GM21526 (cell line): Measurements from ENCODE around the gene C22orf31.
"Not testable (repeated sequence)": the region's sequence is repeated elsewhere in the genome, so short reads cannot be mapped to it uniquely, and the experiment has no call there.

ENCODE experiments used
- ATAC-seq: cut with Tn5 transposase; IDR thresholded peaks from one replicate; pipeline ENCODE4 v1.9.1; 2021; ENCODE audit warnings: moderate library complexity; ENCODE audit not compliant: unreplicated experiment, low FRiP score

The C22orf31 gene

GRCh38 chr22:29060251-29060869 is 1.3 kb downstream of the C22orf31 start:
- ATAC-seq: no peak

DNA sequence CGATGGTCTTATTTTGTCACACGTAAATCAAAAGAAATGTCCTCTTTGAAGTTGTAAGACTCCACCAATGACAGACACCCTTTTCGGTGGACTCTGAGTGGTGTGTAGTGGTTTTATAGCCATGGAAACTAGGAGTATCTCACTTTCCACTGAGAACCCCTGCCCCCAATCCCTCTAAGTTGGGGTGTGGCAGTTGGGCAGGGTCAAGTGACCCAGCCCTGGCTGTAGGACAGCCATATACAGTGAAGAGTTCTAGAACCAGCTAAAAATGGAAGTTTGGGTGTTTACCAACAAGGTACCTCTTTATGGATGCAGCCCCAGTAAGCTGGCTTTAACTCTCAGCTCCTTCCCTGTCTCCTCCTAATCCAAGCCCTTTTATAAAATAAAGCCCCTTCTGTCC is 5.2 kb downstream of the C22orf31 start:
- ATAC-seq: no peak

DNA sequence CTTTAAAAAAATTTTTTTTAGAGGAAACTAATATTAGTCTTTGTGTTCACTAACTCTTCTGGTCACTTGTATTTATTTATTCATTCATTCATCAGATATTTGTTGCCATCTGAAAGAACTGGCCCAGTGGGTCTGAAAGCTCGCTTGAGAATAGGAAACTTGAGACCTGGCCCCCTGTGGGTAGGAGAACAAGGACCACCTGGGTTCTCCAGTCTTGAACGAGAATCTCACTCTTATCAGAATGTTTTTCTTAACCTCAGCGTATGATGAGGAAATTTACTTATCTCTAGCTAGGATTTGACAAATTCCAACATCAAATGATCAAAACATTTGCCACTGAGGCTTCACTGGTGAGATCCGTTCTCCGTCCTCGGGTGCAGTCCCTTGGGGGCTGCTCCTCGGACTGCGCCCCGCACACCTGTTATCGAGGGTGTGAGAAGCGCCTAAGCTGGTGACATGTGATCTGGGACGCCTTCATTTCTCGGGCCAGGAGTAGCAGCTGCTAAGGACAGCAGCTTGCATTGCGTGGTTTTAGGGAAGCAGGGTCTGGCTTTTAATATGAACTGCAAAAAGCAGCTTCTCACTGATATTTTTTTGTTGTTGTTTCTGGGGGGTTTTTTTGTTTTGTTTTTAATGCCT is 6.3 kb downstream of the C22orf31 start:
- ATAC-seq: no peak

DNA sequence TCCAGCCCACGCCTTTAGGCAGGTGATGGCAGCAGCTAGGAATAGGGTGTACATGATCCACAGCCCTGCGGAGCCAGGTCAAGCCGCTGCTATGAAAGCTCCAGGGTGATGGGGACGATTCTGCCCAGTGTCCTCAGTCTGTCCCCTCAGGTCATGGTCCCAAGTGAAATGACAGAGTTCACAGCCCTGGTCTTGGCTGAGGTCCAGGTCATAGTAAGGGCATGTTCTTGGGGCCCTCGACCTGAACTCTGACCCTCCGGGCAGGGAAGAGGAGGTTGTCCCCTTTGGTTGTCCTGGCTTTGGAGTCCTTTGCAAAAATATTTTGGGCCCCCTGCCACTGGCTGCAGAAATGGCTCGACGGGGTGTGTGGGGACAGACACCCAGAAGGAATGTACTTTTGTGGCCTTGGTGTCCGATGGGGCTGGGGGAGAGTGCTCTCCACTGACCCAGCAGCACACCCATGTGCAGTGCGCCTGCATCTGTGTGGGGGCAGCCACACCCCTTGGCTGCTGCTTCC is 7.3 kb downstream of the C22orf31 start:
- no peak for ATAC-seq

DNA sequence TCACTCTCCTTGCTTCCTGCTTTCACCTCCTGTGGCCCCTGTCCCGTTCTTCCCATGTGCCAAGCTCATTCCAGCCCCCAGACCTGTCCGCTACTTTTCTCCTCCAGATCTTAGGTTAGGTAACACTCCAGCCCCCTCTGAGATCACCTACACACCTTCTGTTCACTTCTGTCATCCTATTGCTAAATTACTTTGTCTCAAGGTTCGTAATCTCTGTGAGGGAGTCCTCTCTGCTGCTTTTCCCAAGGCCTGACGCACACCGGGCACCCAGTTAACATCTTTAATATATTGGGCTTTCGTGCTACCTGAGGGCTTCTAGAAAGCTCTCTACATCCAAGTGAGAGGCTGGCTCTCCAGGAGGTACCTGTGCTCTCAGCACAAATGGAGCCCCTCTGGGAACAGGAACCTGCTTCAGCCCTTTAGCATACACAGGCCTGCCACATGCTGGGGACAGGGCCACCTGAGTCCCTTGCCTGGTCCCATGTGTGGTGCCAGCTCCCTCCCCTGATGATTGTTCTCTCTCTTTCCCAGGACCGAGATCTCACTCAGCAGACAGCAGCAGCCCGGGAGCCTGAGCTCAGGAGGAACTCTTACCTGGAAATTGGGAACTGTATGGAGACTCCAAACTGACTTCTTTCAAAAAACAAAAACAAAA is 8.5 kb downstream of the C22orf31 start:
- ATAC-seq: no peak

GRCh38 chr22:29050457-29050856 is 11.2 kb downstream of the C22orf31 start:
- no peak for ATAC-seq

DNA sequence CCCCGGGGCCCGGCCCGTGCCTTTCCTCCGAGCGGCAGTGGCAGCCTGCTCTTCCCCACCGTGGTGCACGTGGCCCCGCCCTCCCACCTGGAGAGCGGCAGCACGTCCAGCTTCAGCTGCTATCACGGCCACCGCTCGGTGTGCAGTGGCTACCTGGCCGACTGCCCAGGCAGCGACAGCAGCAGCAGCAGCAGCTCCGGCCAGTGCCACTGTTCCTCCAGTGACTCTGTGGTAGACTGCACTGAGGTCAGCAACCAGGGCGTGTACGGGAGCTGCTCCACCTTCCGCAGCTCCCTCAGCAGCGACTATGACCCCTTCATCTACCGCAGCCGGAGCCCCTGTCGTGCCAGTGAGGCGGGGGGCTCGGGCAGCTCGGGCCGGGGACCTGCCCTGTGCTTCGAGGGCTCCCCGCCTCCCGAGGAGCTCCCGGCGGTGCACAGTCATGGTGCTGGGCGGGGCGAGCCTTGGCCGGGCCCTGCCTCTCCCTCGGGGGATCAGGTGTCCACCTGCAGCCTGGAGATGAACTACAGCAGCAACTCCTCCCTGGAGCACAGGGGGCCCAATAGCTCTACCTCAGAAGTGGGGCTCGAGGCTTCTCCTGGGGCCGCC is 11.9 kb downstream of the C22orf31 start:
- no peak for ATAC-seq

GRCh38 chr22:29048822-29049654 is 12.6 kb downstream of the C22orf31 start:
- ATAC-seq: no peak

- no peak for ATAC-seq
These were observed 16.9 kb downstream of the C22orf31 start for GRCh38 chr22:29044657-29045176.

DNA sequence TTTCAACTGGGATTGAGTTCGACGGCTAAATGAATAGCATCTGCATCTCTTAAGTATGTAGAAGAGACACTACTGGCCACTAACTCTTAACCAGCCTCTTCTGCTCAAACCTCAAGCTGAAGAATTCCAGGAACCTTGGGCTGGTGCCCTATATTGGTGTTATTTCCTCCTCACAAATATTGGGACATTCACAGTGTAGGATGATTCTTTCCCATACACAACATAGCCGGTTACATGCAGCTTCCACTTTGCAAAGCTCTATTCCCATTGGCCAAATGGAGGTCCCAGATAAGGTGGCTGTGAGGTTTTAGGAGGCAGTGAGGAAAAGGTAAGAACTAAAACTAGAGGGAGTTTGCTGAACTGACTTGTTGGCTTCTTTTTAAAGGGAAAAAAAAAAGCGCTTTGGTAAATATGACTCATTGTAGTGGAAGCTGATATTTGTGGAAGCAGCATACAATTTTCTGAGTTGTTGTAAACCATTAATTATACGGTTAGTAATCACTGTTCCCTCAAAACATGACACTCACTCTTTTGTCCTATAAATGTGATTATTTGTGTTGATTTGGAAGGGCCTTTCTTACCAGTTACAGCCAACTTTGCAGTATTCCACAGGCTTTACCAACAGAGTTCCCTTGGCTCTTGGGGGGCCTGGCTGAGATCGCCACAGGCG is 17.6 kb downstream of the C22orf31 start:
- no peak for ATAC-seq

DNA sequence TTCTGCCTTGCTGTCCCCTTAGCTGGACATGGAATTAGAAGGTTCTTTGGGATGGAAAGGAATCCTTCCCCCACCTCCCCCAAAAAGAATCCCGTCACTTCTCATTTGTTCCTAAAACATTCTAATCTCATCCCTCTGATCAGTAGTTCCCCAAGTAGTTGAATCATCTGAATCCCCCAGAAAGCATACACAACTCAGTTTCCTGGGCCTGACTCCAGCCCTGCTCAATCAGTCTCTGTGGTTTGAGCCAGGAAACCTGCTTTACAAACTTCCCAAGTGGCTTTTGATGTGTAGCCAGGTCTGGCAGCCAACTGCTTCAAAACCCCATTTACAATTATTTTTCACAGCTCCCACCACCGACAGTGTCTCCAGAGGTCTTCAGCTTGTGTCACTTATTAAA is 20.2 kb downstream of the C22orf31 start:
- ATAC-seq: no peak

- ATAC-seq: no peak
These were observed 21.0 kb downstream of the C22orf31 start for GRCh38 chr22:29040385-29041275.

- ATAC-seq: not testable (repeated sequence)
These were observed 21.9 kb downstream of the C22orf31 start for GRCh38 chr22:29039684-29040083.

DNA sequence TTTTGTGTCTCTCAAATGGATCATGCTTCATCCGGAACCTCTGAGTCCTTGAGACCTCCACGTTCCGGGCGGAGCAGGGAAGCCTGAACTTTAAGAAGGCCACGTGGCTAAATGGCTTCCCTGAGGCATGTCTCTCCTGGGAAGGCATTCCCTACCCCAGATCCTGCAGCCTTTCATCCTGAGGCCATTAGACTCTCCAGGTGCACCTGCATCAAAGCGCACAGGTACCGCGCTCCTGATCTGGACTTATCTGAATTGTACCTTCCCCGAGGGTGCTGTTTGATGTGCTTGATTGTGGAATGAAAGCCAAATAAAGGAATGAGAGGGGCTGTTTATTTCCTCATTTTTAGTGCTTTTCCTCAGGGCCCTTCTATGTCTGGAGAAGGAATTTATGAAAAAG is 22.5 kb downstream of the C22orf31 start:
- ATAC-seq: no peak

DNA sequence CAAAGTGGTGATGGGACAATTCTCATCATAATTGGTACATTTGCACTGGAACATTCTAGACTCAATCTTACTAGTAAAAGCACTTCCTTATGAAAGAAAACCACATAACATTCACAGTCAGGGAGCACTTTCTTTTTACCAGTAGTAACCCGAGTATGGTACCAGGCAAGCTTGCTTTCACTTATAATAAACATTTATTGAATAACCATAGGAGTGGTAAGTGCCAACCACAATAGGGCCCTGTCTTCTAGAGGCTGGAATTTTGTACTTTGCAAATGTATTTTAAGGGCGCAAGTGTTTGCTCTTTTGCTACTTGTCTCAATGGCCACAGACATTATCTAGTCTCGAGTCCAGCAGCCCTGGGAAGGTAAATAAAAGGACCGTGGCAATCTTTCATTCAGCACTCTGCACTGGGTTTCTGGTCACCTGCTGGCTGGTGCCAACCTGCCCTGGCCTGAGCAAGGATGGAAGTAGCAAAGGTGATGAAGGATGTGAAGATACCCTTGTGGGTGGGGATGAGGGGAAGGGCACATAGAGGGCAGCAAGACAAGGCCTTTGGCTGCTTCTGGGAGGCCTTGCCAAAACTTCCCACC is 24.2 kb downstream of the C22orf31 start:
- no peak for ATAC-seq

GRCh38 chr22:29032584-29032983 is 29.0 kb downstream of the C22orf31 start:
- no peak for ATAC-seq

DNA sequence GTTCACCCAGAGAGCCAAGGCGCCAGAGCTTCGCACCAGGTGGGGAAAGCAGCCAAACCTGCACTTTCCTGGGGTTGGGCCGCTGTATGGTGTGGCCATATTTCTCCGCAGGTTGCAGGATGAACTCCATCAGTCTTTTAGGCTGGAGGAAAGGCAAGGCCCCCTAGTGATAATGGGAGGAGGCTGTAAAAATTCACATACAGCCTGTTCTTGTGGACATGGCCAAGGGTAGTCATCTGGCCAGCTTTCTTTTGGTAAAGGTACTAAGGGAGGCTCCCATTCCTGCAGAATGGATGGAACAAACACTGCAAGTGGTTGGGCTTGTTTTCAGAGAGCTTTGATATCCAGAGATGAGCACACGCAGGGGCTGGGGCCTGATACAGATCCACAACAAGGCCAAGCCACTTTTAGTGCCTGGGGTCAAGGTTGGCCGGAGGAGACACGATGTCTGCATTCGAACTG is 29.6 kb downstream of the C22orf31 start:
- no peak for ATAC-seq
